ENCODE data around the gene ZMAT5.

Gene ZMAT5

GRCh38 chr22:29740216-29740615 lies 26.6 kb downstream of the ZMAT5 start:
- no peak overlapping the region for H3K9ac ChIP-seq (ENCODE audit: low read depth, low read length)
- H3K9me3 ChIP-seq (ENCODE audit: insufficient read depth, low read length, severe bottlenecking) = no peaks in the 10 kb centered on the region
- no peaks in the 10 kb centered on the region for H3K27me3 ChIP-seq (ENCODE audit: insufficient read depth, low read length, poor library complexity)
- no peaks in the 10 kb centered on the region; the same call in none of the 2 replicates for H4K20me1 ChIP-seq (ENCODE audit: insufficient read depth, low read length)
- ATAC-seq (ENCODE audit: insufficient read depth, low read depth) = no peak
- H3K4me2 ChIP-seq (ENCODE audit: insufficient read depth, low read length) = no peak overlapping the region
- TF ChIP-seq CTCF (IDR thresholded peaks at IDR 0.05; ENCODE audit: borderline replicate concordance, extremely low read depth, low read length, poor library complexity, severe bottlenecking) = no peak
- no peak for TF ChIP-seq EZH2 (IDR thresholded peaks at IDR 0.05; ENCODE audit: borderline replicate concordance, low read depth, low read length, severe bottlenecking)
- no peak overlapping the region for H3K27ac ChIP-seq (ENCODE audit: low read length)
- H3K36me3 ChIP-seq (ENCODE audit: insufficient read depth, low read length) = peaks cover 32% of the 10 kb centered on the region
- H2AFZ ChIP-seq (ENCODE audit: low read depth, low read length) = no peak overlapping the region
- no peaks in the 10 kb centered on the region for H3K4me1 ChIP-seq (ENCODE audit: insufficient read depth, low read length)
- no peaks in the 10 kb centered on the region for H3K79me2 ChIP-seq (ENCODE audit: insufficient read depth, low read length)
- no peak overlapping the region for H3K4me3 ChIP-seq (ENCODE audit: low read depth in 1 of 2, low read length in 2 of 2)
- no peak for DNase-seq

- no peak overlapping the region for H3K4me2 ChIP-seq (ENCODE audit: insufficient read depth, low read length)
- no peaks in the 10 kb centered on the region for H3K79me2 ChIP-seq (ENCODE audit: insufficient read depth, low read length)
- no peaks in the 10 kb centered on the region for H3K9me3 ChIP-seq (ENCODE audit: insufficient read depth, low read length, severe bottlenecking)
- no peak overlapping the region for H3K4me3 ChIP-seq (ENCODE audit: low read depth in 1 of 2, low read length in 2 of 2)
- no peak for ATAC-seq (ENCODE audit: insufficient read depth, low read depth)
- H3K36me3 ChIP-seq (ENCODE audit: insufficient read depth, low read length) = peaks cover 28% of the 10 kb centered on the region
- no peak overlapping the region for H3K27ac ChIP-seq (ENCODE audit: low read length)
- H2AFZ ChIP-seq (ENCODE audit: low read depth, low read length) = no peak overlapping the region
- TF ChIP-seq EZH2 (IDR thresholded peaks at IDR 0.05; ENCODE audit: borderline replicate concordance, low read depth, low read length, severe bottlenecking) = no peak
- TF ChIP-seq CTCF (IDR thresholded peaks at IDR 0.05; ENCODE audit: borderline replicate concordance, extremely low read depth, low read length, poor library complexity, severe bottlenecking) = no peak
- no peaks in the 10 kb centered on the region; the same call in none of the 2 replicates for H4K20me1 ChIP-seq (ENCODE audit: insufficient read depth, low read length)
- H3K9ac ChIP-seq (ENCODE audit: low read depth, low read length) = no peak overlapping the region
- no peak for DNase-seq
- no peaks in the 10 kb centered on the region for H3K4me1 ChIP-seq (ENCODE audit: insufficient read depth, low read length)
- H3K27me3 ChIP-seq (ENCODE audit: insufficient read depth, low read length, poor library complexity) = no peaks in the 10 kb centered on the region
Observed at GRCh38 chr22:29739346-29739875, 27.4 kb downstream of the ZMAT5 start.

- no peak overlapping the region for H2AFZ ChIP-seq (ENCODE audit: low read depth, low read length)
Observed at GRCh38 chr22:29738118-29738815, 28.5 kb downstream of the ZMAT5 start.

More at GRCh38 chr22:29738118-29738815, 28.5 kb downstream of the ZMAT5 start:
- TF ChIP-seq CTCF (IDR thresholded peaks at IDR 0.05; ENCODE audit: borderline replicate concordance, extremely low read depth, low read length, poor library complexity, severe bottlenecking) (no peak), EZH2 (IDR thresholded peaks at IDR 0.05; ENCODE audit: borderline replicate concordance, low read depth, low read length, severe bottlenecking) (no peak)
- no peaks in the 10 kb centered on the region for H3K27me3 ChIP-seq (ENCODE audit: insufficient read depth, low read length, poor library complexity)
- no peaks in the 10 kb centered on the region; the same call in none of the 2 replicates for H4K20me1 ChIP-seq (ENCODE audit: insufficient read depth, low read length)
- DNase-seq (no peak), ATAC-seq (ENCODE audit: insufficient read depth, low read depth) (no peak)
- H3K4me3 ChIP-seq (ENCODE audit: low read depth in 1 of 2, low read length in 2 of 2) = no peak overlapping the region
- peaks cover 31% of the 10 kb centered on the region for H3K36me3 ChIP-seq (ENCODE audit: insufficient read depth, low read length)
- H3K9ac ChIP-seq (ENCODE audit: low read depth, low read length) = no peak overlapping the region
- H3K9me3 ChIP-seq (ENCODE audit: insufficient read depth, low read length, severe bottlenecking) = no peaks in the 10 kb centered on the region
- no peaks in the 10 kb centered on the region for H3K79me2 ChIP-seq (ENCODE audit: insufficient read depth, low read length)
- no peak overlapping the region for H3K27ac ChIP-seq (ENCODE audit: low read length)
- no peaks in the 10 kb centered on the region for H3K4me1 ChIP-seq (ENCODE audit: insufficient read depth, low read length)
- H3K4me2 ChIP-seq (ENCODE audit: insufficient read depth, low read length) = no peak overlapping the region

All from DND-41 (cell line).